ENCODE data around the gene NAALADL2. TPM values are rescaled to one million over a fixed set of nuclear protein-coding genes. Genes with fewer than 3 reads are reported as not detected.

Gene NAALADL2
- total RNA-seq, 4 donors from 2014 or later, result 0.85 to 6.3 (median 1.6) TPM

GRCh38 chr3:175751089-175751488 is 892.0 kb downstream of the NAALADL2 start:
- Histone ChIP-seq H3K4me1 (no peaks in the 10 kb centered on the region), H3K36me3 (no peaks in the 10 kb centered on the region), H3K9me3 (no peaks in the 10 kb centered on the region), H3K27ac (no peak overlapping the region), H3K4me3 (no peak overlapping the region), H3K27me3 (no peaks in the 10 kb centered on the region)
- no peak for TF ChIP-seq POLR2A (IDR thresholded peaks at IDR 0.05)
- no peak for TF ChIP-seq CTCF (IDR thresholded peaks at IDR 0.05)
- 88 to 90% methylated on average over 2 of the region's 2 CpGs for WGBS, 2 donors
- intact Hi-C loops (cut with DNase I), result no loop called here
- DNase-seq, result no peak

GRCh38 chr3:175763948-175764347 is 904.8 kb downstream of the NAALADL2 start:
- no peak for DNase-seq
- intact Hi-C loops (cut with DNase I), result no loop called here
- Histone ChIP-seq H3K27me3 (no peaks in the 10 kb centered on the region), H3K4me3 (no peak overlapping the region), H3K27ac (no peak overlapping the region), H3K9me3 (no peaks in the 10 kb centered on the region), H3K36me3 (no peaks in the 10 kb centered on the region), H3K4me1 (no peaks in the 10 kb centered on the region)
- TF ChIP-seq POLR2A (IDR thresholded peaks at IDR 0.05) (no peak), CTCF (IDR thresholded peaks at IDR 0.05) (no peak)

DNA sequence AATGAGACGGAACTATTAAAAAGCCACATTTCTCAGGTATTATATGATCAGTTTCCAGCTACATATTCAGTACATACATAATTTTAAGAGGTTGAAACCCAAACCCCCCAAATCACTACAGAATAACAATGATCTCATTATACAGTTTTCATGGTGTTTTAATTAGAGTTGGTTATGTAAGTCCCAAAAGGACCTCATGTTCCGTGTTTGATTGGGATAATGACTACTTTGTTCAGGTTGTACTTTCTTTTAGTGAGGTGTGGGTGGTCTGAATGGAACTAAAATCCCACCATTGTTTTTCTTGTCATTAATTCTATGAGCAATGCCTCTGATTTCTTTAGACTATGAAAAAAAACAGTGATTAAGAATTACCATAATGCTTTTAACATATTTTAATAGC is 905.6 kb downstream of the NAALADL2 start:
- H3K9me3 ChIP-seq, result no peaks in the 10 kb centered on the region
- no peak overlapping the region for H3K4me3 ChIP-seq
- no peaks in the 10 kb centered on the region for H3K36me3 ChIP-seq
- intact Hi-C loops (cut with DNase I), result no loop called here
- DNase-seq, result no peak
- H3K4me1 ChIP-seq, result no peaks in the 10 kb centered on the region
- WGBS, 2 donors, result 61 to 88% methylated on average over 2 of the region's 2 CpGs
- no peak for TF ChIP-seq POLR2A (IDR thresholded peaks at IDR 0.05)
- no peak for TF ChIP-seq CTCF (IDR thresholded peaks at IDR 0.05)
- H3K27me3 ChIP-seq, result no peaks in the 10 kb centered on the region
- H3K27ac ChIP-seq, result no peak overlapping the region

GRCh38 chr3:175770426-175770825 is 911.3 kb downstream of the NAALADL2 start:
- H3K27ac ChIP-seq, result no peak overlapping the region
- H3K9me3 ChIP-seq, result no peaks in the 10 kb centered on the region
- no peak overlapping the region for H3K4me3 ChIP-seq
- no peak for DNase-seq
- H3K4me1 ChIP-seq, result no peaks in the 10 kb centered on the region
- H3K36me3 ChIP-seq, result no peaks in the 10 kb centered on the region
- no peak for TF ChIP-seq POLR2A (IDR thresholded peaks at IDR 0.05)
- no peak for TF ChIP-seq CTCF (IDR thresholded peaks at IDR 0.05)
- intact Hi-C loops (cut with DNase I), result no loop called here
- H3K27me3 ChIP-seq, result no peaks in the 10 kb centered on the region

- WGBS, 2 donors, result 56 to 63% methylated on average over 3 of the region's 3 CpGs
- no peaks in the 10 kb centered on the region for H3K4me1 ChIP-seq
- no peaks in the 10 kb centered on the region for H3K9me3 ChIP-seq
- intact Hi-C loops (cut with DNase I), result no loop called here
- H3K4me3 ChIP-seq, result no peak overlapping the region
- no peaks in the 10 kb centered on the region for H3K36me3 ChIP-seq
- no peak overlapping the region for H3K27ac ChIP-seq
- no peak for DNase-seq
- TF ChIP-seq POLR2A (IDR thresholded peaks at IDR 0.05) (no peak), CTCF (IDR thresholded peaks at IDR 0.05) (no peak)
- H3K27me3 ChIP-seq, result no peaks in the 10 kb centered on the region
Measured at GRCh38 chr3:175777495-175777894, 918.4 kb downstream of the NAALADL2 start.
